ENCODE data around the gene SERTAD3.
"Not testable (repeated sequence)": the region's sequence is repeated elsewhere in the genome, so short reads cannot be mapped to it uniquely, and the experiment has no call there.

- not testable (repeated sequence) for TF ChIP-seq CTCF, POLR2AphosphoS5, EP300, POLR2A (IDR thresholded peaks at IDR 0.05)
These were observed 9.8 kb upstream of the SERTAD3 start for GRCh38 chr19:40453943-40454342.
